B cell (primary cell): Measurements from ENCODE around the gene FBXO42. TPM values are rescaled to one million over a fixed set of nuclear protein-coding genes. Genes with fewer than 3 reads are reported as not detected.

Source experiments
- ATAC-seq: fragments of 200-7000 bp; cut with Tn5 transposase; one replicate; pipeline ENCODE4 v1.10.0; 2021; ENCODE audit warnings: low read depth, mild to moderate bottlenecking, moderate number of reproducible peaks, moderate library complexity
- CTCF ChIA-PET: fragments of 350-600 bp; sonication (Branson Sonifier 250); formaldehyde crosslinking; loops from one replicate; lab custom pipeline; 2021; ENCODE audit warnings: antibody characterized with exemption, inconsistent platforms; lab: Charles Lee
- POLR2A ChIA-PET: fragments of 350-600 bp; sonication (Branson Sonifier 250); formaldehyde crosslinking; loops from one replicate; lab custom pipeline; 2021; ENCODE audit warnings: antibody characterized with exemption; lab: Charles Lee
- DNase-seq: peaks from one replicate; pipeline ENCODE4 v3.0.0; 2013
- H2AFZ ChIP-seq: 2 replicates; pipeline ENCODE4 v1.6.1; 2012; ENCODE audit warnings: mild to moderate bottlenecking, low read depth, low read length; ENCODE audit not compliant: insufficient read depth, poor library complexity, severe bottlenecking
- H3K27ac ChIP-seq, 2 donors: 1 replicate in 1 of 2; 2 replicates in 1 of 2; pipeline ENCODE4 v1.5.1; 2012 to 2013; ENCODE audit warnings: low read length in 2 of 2, mild to moderate bottlenecking in 2 of 2, moderate library complexity in 1 of 2
- H3K27me3 ChIP-seq, 4 experiments: fragments of 200-600 bp in 1 of 4; sonication (generic) in 1 of 4; replicated peaks in 1 of 4; 1 replicate in 2 of 4; 2 replicates in 2 of 4; pipeline versions ENCODE4 v1.6.1 to v1.7.0; 2013 to 2016; ENCODE audit warnings: low read length in 3 of 4, mild to moderate bottlenecking in 2 of 4, mixed read lengths in 1 of 4, moderate library complexity in 1 of 4; ENCODE audit not compliant: insufficient read depth in 4 of 4, control insufficient read depth in 3 of 4; ENCODE audit errors: control extremely low read depth in 1 of 4
- H3K36me3 ChIP-seq, 2 experiments: replicated peaks in 1 of 2; 1 replicate in 1 of 2; 2 replicates in 1 of 2; pipeline versions ENCODE4 v1.6.1 to v1.7.1; 2013; ENCODE audit warnings: low read length in 1 of 2; ENCODE audit not compliant: insufficient read depth in 2 of 2, control insufficient read depth in 1 of 2; ENCODE audit errors: control extremely low read depth in 1 of 2, extremely low read depth in 1 of 2
- H3K4me1 ChIP-seq, 2 donors: fragments of 200-600 bp in 1 of 2; sonication (generic) in 1 of 2; 1 replicate in 1 of 2; 2 replicates in 1 of 2; pipeline versions ENCODE4 v1.5.1 to v1.6.1; 2013 to 2017; ENCODE audit warnings: low read length in 2 of 2; ENCODE audit not compliant: control insufficient read depth in 2 of 2, insufficient read depth in 2 of 2
- H3K4me2 ChIP-seq: replicated peaks from 2 replicates; pipeline ENCODE3; 2012; ENCODE audit warnings: mild to moderate bottlenecking, low read depth, low read length; ENCODE audit not compliant: poor library complexity, severe bottlenecking
- H3K4me3 ChIP-seq, 5 experiments: fragments of 200-600 bp in 1 of 5; sonication (generic) in 1 of 5; 1 replicate in 3 of 5; 2 replicates in 2 of 5; pipeline versions ENCODE4 v1.5.1 to v1.7.0; 2011 to 2016; ENCODE audit warnings: low read length in 4 of 5, mild to moderate bottlenecking in 4 of 5, low read depth in 2 of 5, control low read depth in 1 of 5, moderate library complexity in 1 of 5; ENCODE audit not compliant: insufficient read depth in 1 of 5; ENCODE audit errors: control extremely low read depth in 1 of 5, extremely low read depth in 1 of 5
- H3K79me2 ChIP-seq: fragments of 200-600 bp; sonication (generic); one replicate; pipeline ENCODE4 v1.6.0; 2016; ENCODE audit warnings: low read length; ENCODE audit not compliant: control insufficient read depth, insufficient read depth
- H3K9ac ChIP-seq: fragments of 200-600 bp; sonication (generic); 2 replicates; pipeline ENCODE4 v1.6.1; 2017; ENCODE audit warnings: mild to moderate bottlenecking, low read length, moderate library complexity
- H3K9me3 ChIP-seq, 3 donors: one replicate each; pipeline versions ENCODE4 v1.6.1 to v1.7.1; 2013; ENCODE audit warnings: low read length in 2 of 3; ENCODE audit not compliant: control insufficient read depth in 2 of 3, insufficient read depth in 1 of 3; ENCODE audit errors: control extremely low read depth in 1 of 3
- H4K20me1 ChIP-seq: 2 replicates; pipeline ENCODE4 v1.6.0; 2012; ENCODE audit warnings: mild to moderate bottlenecking, low read length; ENCODE audit not compliant: insufficient read depth, control insufficient read depth, poor library complexity, severe bottlenecking
- H3K27ac Mint-ChIP-seq: one replicate; pipeline ENCODE4 v1.8.0; 2021; ENCODE audit warnings: mixed read lengths
- H3K27me3 Mint-ChIP-seq: one replicate; pipeline ENCODE4 v1.8.0; 2021; ENCODE audit warnings: mixed read lengths
- H3K4me1 Mint-ChIP-seq: one replicate; pipeline ENCODE4 v1.8.0; 2021; ENCODE audit warnings: mixed read lengths
- H3K4me3 Mint-ChIP-seq: one replicate; pipeline ENCODE4 v1.8.0; 2021; ENCODE audit warnings: mixed read lengths
- H3K9me3 Mint-ChIP-seq: one replicate; pipeline ENCODE4 v1.8.0; 2022; ENCODE audit warnings: mixed read lengths; ENCODE audit not compliant: insufficient read depth
- CTCF ChIP-seq: fragments of 200-600 bp; IDR thresholded peaks from one replicate; pipeline ENCODE4 v1.8.0; 2022; ENCODE audit warnings: antibody characterized with exemption, mild to moderate bottlenecking
- EZH2 ChIP-seq: IDR thresholded peaks from 2 replicates; pipeline ENCODE4 v1.6.1; 2012; ENCODE audit warnings: borderline replicate concordance, low read depth, mild to moderate bottlenecking, moderate library complexity, low read length; ENCODE audit not compliant: insufficient read depth, poor library complexity, severe bottlenecking
- WGBS: methylation state at CpG from one replicate; pipeline ENCODE4 v1.1.5; 2013; ENCODE audit warnings: missing lambda C conversion rate; ENCODE audit not compliant: insufficient coverage; 5-methylcytosine and 5-hydroxymethylcytosine counted together
- intact Hi-C: fragments of 100-400 bp; cut with micrococcal nuclease; formaldehyde crosslinking; loops from one replicate; pipeline ENCODE4 v1.10.0; 2022
- polyA plus RNA-seq: library from polyadenylated mRNA; depleted of rRNA; stranded (reverse); fragments of >200 nt; gene quantifications from 2 replicates; pipeline ENCODE4 v1.2.3, GENCODE V29; 2012
- total RNA-seq, 2 donors: library from RNA; stranded (reverse); fragments of 120-200 nt in 1 of 2; gene quantifications; 1 replicate in 1 of 2; 2 replicates in 1 of 2; pipeline versions ENCODE4 v1.2.3 to v1.2.4, GENCODE V29; 2013 to 2022

The FBXO42 gene
- total and polyA plus RNA-seq, 2 donors (not counting 1 experiment from before 2014, with no cell fraction given): 17.2 to 33.1 TPM

DNA sequence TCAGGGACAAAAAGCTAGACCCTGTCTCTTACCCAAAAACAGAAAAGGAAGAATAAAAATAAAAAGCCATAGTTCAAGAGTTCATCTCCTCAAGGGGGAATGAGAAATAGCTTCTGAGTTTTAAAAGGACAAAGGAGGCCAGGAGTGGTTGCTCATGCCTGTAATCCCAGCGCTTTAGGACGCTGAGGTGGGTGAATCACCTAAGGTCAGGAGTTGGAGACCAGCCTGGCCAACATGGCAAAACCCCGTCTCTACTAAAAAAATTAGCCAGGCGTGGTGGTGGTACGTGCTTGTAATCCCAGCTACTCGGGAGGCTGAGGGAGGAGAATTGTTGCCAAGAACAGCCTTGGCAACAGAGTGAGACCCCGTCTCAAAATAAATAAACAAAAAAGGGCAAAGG is 76.7 kb downstream of the FBXO42 start:
- Histone ChIP-seq H4K20me1 (peaks cover 28% of the 10 kb centered on the region), H3K27ac (no peak overlapping the region), H3K9ac (no peak overlapping the region), H3K4me2 (no peak overlapping the region), H3K9me3 (no peaks in the 10 kb centered on the region), H2AFZ (no peak overlapping the region), H3K4me3 (no peak overlapping the region), H3K27me3 (no peaks in the 10 kb centered on the region), H3K4me1 (no peaks in the 10 kb centered on the region), H3K79me2 (peaks cover 28% of the 10 kb centered on the region), H3K36me3 (peaks cover 7 to 11% of the 10 kb centered on the region in 2 experiments)
- TF ChIP-seq EZH2 (no peak), CTCF (no peak)
- H3K9me3 Mint-ChIP-seq: no peaks in the 10 kb centered on the region
- H3K27ac Mint-ChIP-seq: no peak overlapping the region
- 100% methylated on average over 6 of the region's 7 CpGs for WGBS
- no peak for DNase-seq
- ChIA-PET POLR2A (no interaction called here), CTCF (no interaction called here)
- intact Hi-C loops: no loop called here
- ATAC-seq: no peak
- H3K4me1 Mint-ChIP-seq: peaks cover 2% of the 10 kb centered on the region
- H3K4me3 Mint-ChIP-seq: no peak overlapping the region
- no peaks in the 10 kb centered on the region for H3K27me3 Mint-ChIP-seq

DNA sequence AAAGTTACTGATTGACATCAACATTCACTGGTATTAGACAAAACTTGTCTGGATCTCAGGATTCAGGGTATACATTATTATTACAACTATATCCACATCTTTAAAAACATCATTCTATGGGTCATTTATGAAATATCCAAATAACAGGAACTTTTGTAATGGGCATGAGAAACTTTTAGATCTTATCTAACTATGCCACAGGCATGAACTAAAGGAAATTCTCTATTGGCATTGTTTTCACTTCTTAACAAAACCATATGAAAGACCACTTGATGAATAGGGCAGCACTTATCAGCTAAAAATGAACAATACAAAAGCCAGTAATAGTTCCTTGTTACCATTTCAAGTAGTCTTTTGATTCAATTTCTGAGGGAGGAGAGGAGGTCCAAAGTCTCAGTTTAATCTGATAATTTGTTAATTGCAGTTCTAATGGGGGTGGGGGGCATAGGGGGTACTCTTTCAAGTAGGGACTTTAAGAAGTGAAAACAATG is 84.5 kb downstream of the FBXO42 start:
- TF ChIP-seq CTCF (no peak), EZH2 (no peak)
- H3K79me2 ChIP-seq: peaks cover 27% of the 10 kb centered on the region
- H3K9me3 Mint-ChIP-seq: no peaks in the 10 kb centered on the region
- H3K4me1 Mint-ChIP-seq: peaks cover 4% of the 10 kb centered on the region
- H3K27me3 ChIP-seq: no peaks in the 10 kb centered on the region
- no peak overlapping the region for H3K27ac Mint-ChIP-seq
- H3K9ac ChIP-seq: no peak overlapping the region
- H2AFZ ChIP-seq: no peak overlapping the region
- no peak overlapping the region for H3K4me3 ChIP-seq
- no peaks in the 10 kb centered on the region for H3K9me3 ChIP-seq
- no peaks in the 10 kb centered on the region for H3K27me3 Mint-ChIP-seq
- no peak overlapping the region for H3K4me3 Mint-ChIP-seq
- peaks cover 28% of the 10 kb centered on the region for H4K20me1 ChIP-seq
- intact Hi-C loops: no loop called here
- H3K27ac ChIP-seq: no peak overlapping the region
- ChIA-PET POLR2A (no interaction called here), CTCF (no interaction called here)
- H3K4me1 ChIP-seq: no peaks in the 10 kb centered on the region
- ATAC-seq (no peak), DNase-seq (no peak)
- no peak overlapping the region for H3K4me2 ChIP-seq
- peaks cover 2 to 10% of the 10 kb centered on the region in 2 experiments for H3K36me3 ChIP-seq
